ENCODE results near the gene SLC22A2.

- TF ChIP-seq CTCF (IDR thresholded peaks at IDR 0.05): no peak
- TF ChIP-seq POLR2A (IDR thresholded peaks at IDR 0.05): no peak
Observed at GRCh38 chr6:160261991-160262680, 3.5 kb upstream of the SLC22A2 start.
